Activated gamma-delta T cell (primary cell): ENCODE measurements around the gene FBLN1.

ENCODE experiments used
- DNase-seq: peaks from one replicate; lab custom pipeline; 2025; lab: John Stamatoyannopoulos, UW

The FBLN1 gene

GRCh38 chr22:45504373-45505341 is 2.0 kb downstream of the FBLN1 start:
- no peak for DNase-seq

DNA sequence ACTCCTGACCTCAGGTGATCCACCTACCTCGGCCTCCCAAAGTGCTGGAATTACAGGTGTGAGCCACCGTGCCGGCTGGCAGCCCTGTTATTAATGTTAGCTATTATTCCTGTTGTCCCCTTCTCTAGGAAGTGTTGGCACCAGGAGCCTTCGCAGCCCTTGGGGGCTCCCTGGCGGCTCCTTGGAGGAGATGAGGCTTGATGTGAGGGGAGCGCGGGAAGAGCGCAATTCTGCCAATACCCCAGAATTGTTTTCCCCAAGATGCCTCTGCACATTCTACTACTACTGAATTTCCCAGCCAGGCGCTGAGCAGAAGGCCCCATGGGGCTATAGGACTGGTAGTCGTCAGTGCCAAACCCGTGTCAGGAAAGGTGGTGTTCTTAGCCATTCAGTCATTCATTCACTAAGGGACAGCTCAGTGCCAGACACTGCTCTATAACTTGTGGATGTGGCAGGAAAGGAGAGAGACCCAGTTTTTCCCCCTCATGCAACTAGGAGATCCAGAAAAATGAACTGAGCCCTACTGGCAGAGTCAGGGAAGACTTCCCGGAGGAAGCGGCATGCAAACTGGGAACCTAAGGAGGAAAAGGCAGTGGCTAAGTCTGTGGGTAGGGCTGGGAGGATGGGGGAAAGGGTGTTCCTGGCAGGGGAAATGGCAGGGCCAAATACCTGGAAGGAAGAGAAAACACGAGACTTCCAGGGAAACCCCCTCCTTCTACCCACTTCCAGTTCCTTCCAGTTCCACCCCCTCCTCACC is 3.5 kb downstream of the FBLN1 start:
- no peak for DNase-seq

- DNase-seq, result no peak
Measured at GRCh38 chr22:45506816-45507360, 4.2 kb downstream of the FBLN1 start.

GRCh38 chr22:45507798-45508197 is 5.1 kb downstream of the FBLN1 start:
- DNase-seq, result no peak

GRCh38 chr22:45508814-45509213 is 6.1 kb downstream of the FBLN1 start:
- DNase-seq, result no peak

DNA sequence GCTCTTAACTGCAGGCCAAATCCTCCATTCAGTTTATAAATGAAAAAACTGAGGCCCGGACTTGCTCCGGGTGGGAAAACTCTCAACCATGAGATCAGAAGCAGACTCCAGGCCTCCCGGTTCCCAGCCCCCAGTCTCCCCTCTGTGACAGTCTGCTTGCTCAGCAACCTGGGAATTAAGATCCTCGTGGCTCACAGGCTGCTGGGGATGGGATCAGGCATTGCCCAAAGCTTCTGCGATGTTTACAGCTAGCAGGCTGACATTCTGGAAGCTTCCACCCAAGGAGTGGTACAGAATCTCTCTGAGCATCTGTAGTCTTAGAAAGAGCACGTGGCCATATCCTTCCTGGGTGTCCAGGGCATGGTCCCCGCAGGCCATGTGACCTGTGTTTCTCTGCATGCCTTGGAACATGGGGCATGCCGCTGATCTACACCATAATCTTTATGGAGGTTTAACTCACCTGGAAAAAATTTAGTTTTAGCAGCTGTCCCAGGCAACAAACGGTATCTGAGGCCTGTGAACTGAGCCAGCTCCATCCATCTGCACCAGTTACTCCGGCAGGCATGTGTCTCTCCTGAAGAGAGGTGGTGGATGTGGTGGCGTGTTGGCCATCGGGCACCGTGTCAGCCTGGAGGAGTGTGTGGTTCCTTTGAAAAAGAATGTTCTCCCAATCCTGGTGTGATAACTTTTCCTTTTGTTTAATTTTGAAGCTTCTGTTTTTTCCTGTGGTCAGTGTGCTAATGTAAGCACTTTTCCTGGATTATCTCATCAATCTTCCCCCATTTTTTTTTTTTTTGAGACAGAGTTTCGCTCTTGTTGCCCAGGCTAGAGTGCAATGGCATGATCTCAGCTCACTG is 7.9 kb downstream of the FBLN1 start:
- no peak for DNase-seq

GRCh38 chr22:45511847-45512261 is 9.2 kb downstream of the FBLN1 start:
- no peak for DNase-seq

DNA sequence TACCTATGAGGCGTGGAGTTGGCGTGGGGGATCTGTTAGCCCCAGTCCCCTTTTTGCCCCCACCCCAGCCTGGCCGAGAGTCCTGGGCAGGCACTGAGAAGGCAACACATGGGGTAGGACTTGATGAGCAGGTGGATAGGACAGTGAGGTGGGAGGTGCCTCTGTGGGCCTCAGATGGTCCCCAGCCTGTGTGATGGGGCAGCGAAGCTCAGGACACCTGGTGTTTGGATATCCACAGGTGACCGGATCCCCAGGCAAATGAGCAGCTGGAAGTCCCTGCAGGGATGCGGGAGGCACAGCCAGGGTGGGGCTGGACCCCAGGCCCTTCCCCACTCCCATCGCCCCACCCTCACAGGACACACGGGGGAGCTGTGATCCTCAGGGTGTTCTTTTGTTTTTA is 9.7 kb downstream of the FBLN1 start:
- DNase-seq, result no peak

DNA sequence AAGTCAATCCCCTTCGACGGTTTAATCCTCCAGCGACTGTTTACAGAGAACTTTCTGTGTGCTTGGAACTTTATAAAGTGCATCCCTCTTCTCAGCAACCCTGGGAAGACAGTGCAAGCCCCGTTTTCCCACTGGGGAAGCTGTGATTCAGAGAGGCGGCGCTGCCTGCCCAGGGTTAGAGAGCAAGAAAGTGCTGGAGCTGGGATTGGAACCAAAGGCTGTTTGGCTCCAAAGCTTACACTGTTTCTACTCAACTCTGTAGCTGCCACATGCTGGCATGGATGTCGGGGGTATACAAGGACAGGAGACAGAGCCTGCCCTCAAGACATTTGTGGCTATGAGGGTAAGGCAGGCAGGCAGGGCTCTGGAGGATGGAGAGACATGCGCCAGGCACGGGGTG is 13.0 kb downstream of the FBLN1 start:
- DNase-seq, result no peak

DNA sequence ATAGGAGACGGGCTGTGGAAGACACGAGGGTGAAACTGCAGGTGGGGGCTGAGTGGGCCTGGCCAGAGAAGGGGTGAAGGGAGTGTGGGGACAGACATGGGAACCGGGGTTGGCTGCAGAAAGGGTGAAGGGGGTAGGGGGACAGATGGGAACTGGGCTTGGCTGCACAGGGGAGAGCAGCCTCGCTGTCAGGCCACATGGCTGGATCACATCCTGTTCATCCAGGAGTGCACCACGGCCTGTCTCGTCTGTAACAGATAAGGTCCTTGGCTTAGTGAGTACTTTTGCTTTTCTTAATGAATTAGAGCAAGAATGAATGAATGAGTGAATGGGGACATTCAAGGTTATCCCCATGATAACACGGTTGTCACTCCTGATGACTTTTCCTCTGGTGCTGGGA is 13.5 kb downstream of the FBLN1 start:
- no peak for DNase-seq

- DNase-seq, result no peak
Measured at GRCh38 chr22:45516923-45517675, 14.4 kb downstream of the FBLN1 start.

GRCh38 chr22:45518136-45518535 is 15.5 kb downstream of the FBLN1 start:
- no peak for DNase-seq

DNA sequence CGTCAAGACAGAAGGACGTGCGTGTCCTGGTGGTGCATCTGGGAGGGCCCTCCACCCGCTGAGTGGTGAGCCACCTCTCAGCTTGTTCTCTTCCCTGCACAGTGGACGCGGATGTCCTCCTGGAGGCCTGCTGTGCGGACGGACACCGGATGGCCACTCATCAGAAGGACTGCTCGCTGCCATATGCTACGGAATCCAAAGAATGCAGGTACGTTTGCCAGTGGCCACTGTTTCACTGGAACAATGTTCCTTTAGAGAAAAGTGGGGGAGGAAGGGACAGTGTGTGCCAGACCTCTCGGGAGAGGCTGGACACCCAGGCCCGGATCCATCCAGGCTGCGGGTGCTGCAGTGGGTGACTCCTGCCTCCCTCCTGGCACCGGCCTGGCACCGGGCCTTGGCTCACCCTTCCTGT is 15.9 kb downstream of the FBLN1 start:
- DNase-seq, result no peak

GRCh38 chr22:45521178-45521577 is 18.5 kb downstream of the FBLN1 start:
- no peak for DNase-seq

GRCh38 chr22:45522462-45522861 is 19.8 kb downstream of the FBLN1 start:
- no peak for DNase-seq

GRCh38 chr22:45524157-45524556 is 21.5 kb downstream of the FBLN1 start:
- no peak for DNase-seq

DNA sequence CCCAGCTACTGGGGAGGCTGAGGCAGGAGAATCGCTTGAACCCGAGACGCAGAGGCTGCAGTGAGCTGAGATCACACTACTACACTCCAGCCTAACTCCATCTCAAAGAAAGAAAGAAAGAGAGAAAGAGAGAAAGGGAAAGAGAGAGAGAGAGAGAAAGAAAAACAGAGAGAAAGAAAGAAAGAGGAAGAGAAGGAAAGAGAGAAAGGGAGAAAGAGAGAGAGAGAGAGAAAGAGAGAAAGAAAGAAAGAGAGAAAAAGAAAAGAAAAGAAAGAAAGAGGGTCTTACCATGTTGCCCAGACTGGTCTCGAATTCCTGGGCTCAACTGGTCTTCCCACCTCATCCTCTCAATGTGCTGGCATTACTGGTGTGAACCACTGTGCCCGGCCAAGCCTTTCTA is 22.3 kb downstream of the FBLN1 start:
- no peak for DNase-seq

GRCh38 chr22:45525480-45525879 is 22.8 kb downstream of the FBLN1 start:
- no peak for DNase-seq

DNA sequence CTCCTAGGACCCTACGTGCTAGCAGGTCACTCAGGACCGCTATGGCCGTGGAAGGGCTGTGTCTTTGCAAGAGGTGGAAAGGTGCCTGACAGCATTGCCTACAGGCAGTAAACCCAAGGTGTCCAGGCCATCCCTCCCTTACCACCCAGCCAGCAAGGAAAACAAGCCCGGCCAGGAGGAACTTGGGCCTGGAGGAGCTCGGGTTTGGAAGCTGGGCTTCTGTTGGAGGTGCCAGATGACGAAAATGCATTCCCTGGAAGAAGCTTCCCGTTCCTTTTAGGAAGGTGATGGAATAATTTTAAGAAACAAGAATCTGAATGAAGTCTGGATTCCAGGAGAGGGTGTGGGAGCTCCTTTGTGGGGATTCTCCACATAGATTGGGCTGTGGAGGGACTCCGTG is 23.6 kb downstream of the FBLN1 start:
- no peak for DNase-seq

DNA sequence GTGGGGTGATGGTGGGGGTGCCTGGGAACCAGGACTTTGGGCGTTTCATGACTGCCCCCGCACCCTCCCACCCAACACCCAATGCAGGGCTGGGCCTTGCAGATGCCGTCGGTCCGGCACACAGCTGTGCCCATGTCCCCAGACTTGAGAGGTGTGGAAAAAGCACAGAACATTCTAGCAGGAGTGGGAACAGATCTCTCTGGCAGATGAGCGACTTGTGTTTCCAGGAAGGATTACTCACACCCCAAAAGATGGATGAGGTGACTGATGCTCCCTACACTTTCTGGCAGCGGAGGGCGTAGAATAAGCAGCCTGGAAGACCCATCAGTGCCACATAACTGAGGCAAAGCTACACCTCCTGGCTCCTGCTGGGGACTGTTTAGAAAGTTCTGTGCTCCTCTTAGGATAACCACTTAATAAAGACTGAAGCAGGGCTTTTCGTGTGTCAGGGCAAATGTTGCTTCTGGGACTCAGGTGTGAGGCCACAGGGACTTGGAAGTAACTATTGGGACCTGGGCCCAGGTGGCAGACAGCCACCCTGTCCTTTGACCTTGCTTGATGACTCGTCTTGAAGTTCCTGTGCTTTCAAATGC is 24.2 kb downstream of the FBLN1 start:
- DNase-seq, result no peak

GRCh38 chr22:45527456-45527855 is 24.8 kb downstream of the FBLN1 start:
- DNase-seq, result no peak
